Activated CD8-positive, alpha-beta T cell treated with anti-CD3 and anti-CD28 coated beads for 36 hours (primary cell): ENCODE results near the gene CXorf58. TPM values are rescaled to one million over a fixed set of nuclear protein-coding genes. Genes with fewer than 3 reads are reported as not detected.

Source experiments
- ATAC-seq: fragments of 200-7000 bp; cut with Tn5 transposase; one replicate; pipeline ENCODE4 v1.10.0; 2021; ENCODE audit warnings: mild to moderate bottlenecking, moderate library complexity
- CTCF ChIA-PET: fragments of 350-600 bp; sonication (Branson Sonifier 250); formaldehyde crosslinking; loops from one replicate; lab custom pipeline; 2021; ENCODE audit warnings: antibody characterized with exemption; lab: Charles Lee
- POLR2A ChIA-PET: fragments of 350-600 bp; sonication (Branson Sonifier 250); formaldehyde crosslinking; loops from one replicate; lab custom pipeline; 2021; ENCODE audit warnings: antibody characterized with exemption; lab: Charles Lee
- DNase-seq: peaks from one replicate; pipeline ENCODE4 v3.0.0-alpha.2; 2020
- H3K27ac Mint-ChIP-seq: one replicate; pipeline ENCODE4 v1.8.0; 2021; ENCODE audit warnings: mild to moderate bottlenecking, mixed read lengths
- H3K27me3 Mint-ChIP-seq: one replicate; pipeline ENCODE4 v1.8.0; 2021; ENCODE audit warnings: mixed read lengths
- H3K36me3 Mint-ChIP-seq: one replicate; pipeline ENCODE4 v1.8.0; 2021; ENCODE audit warnings: low read depth, mixed read lengths
- H3K4me1 Mint-ChIP-seq: one replicate; pipeline ENCODE4 v1.8.0; 2021; ENCODE audit warnings: low read depth, mixed read lengths
- H3K4me3 Mint-ChIP-seq: one replicate; pipeline ENCODE4 v1.8.0; 2021; ENCODE audit warnings: mild to moderate bottlenecking, moderate library complexity, mixed read lengths
- H3K9me3 Mint-ChIP-seq: one replicate; pipeline ENCODE4 v1.8.0; 2021; ENCODE audit warnings: mixed read lengths
- intact Hi-C: fragments of 100-400 bp; cut with micrococcal nuclease; formaldehyde crosslinking; loops from one replicate; pipeline ENCODE4 v1.10.0; 2022
- total RNA-seq, 2 experiments: library from RNA; stranded (reverse); gene quantifications; one replicate each; pipeline ENCODE4 v1.2.3, GENCODE V29; 2021
- TF ChIP-seq, protein P1 (sequence below): fragments of 200-600 bp; IDR thresholded peaks from one replicate; pipeline ENCODE4 v1.8.0; 2022; ENCODE audit warnings: antibody characterized with exemption, mild to moderate bottlenecking

Gene CXorf58
- total RNA-seq, 2 experiments from 2014 or later, result 0.14 TPM; not detected in 1

DNA sequence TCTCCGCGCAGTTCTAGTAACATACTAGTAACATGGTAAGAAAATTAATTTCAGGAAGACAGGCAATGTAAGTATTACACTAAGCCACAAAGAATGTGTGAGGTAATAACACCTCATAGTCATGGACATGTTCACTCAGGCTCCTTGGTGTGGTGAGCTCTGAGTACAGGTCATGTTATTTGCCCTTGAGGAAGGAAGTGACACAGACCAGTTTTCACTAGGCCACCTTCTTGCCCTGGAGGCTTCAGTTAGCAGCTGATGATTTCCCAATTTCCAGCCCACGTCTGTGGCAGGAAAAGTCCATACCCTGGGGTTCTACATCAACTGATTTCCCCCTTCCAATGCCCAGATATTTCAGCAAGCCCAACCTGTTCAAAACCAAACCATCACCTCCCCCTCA lies 6.7 kb upstream of the CXorf58 start:
- ChIA-PET CTCF (interaction anchor here (0.6 to 4.6 kb wide), 23 partner anchors 11 to 233 kb away, joined by 3 to 79 read pairs (median 8); partner anchors contain the start of genes EIF2S3, KLHL15, PRDX4 and SAT1), POLR2A (interaction anchor here (1.4 to 2.2 kb wide), 3 partner anchors 118 to 201 kb away, joined by 3 to 8 read pairs (median 4); partner anchors contain the start of genes ACOT9 and SAT1)
- DNase-seq (no peak), ATAC-seq (peak; percentile 53)
- TF ChIP-seq, protein P1, sequence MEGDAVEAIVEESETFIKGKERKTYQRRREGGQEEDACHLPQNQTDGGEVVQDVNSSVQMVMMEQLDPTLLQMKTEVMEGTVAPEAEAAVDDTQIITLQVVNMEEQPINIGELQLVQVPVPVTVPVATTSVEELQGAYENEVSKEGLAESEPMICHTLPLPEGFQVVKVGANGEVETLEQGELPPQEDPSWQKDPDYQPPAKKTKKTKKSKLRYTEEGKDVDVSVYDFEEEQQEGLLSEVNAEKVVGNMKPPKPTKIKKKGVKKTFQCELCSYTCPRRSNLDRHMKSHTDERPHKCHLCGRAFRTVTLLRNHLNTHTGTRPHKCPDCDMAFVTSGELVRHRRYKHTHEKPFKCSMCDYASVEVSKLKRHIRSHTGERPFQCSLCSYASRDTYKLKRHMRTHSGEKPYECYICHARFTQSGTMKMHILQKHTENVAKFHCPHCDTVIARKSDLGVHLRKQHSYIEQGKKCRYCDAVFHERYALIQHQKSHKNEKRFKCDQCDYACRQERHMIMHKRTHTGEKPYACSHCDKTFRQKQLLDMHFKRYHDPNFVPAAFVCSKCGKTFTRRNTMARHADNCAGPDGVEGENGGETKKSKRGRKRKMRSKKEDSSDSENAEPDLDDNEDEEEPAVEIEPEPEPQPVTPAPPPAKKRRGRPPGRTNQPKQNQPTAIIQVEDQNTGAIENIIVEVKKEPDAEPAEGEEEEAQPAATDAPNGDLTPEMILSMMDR, result no peak
- Mint-ChIP-seq H3K36me3 (no peaks in the 10 kb centered on the region), H3K4me3 (no peak overlapping the region), H3K27me3 (no peaks in the 10 kb centered on the region), H3K9me3 (no peaks in the 10 kb centered on the region), H3K4me1 (peaks cover 4% of the 10 kb centered on the region), H3K27ac (no peak overlapping the region)
- intact Hi-C loops, result loop anchor here (10.0 kb wide), 2 partner anchors 124 to 154 kb away; partner anchors contain the start of genes EIF2S3 and KLHL15

DNA sequence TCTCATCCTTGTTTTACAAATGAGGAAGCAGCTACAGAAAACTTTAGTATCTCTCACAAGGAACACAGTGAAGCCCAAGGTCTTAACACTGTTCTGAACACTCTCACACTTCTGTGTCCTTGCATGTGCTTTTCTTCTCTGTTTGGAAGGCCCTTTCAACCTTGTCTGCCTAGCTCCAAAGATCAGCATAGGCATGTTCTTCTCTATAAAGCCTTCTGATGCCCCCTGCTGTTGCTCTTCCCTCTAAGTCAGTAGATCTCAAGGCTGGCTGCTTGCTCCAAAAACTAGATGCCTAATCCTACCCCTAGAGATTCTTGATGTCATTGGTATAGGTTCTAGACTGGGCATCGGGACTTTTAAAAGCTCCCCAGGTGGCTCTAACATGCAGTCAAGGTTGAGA lies 6.0 kb upstream of the CXorf58 start:
- intact Hi-C loops, result loop anchor here (2.0 to 10.0 kb wide), 4 partner anchors 119 to 207 kb away; partner anchors contain the start of genes EIF2S3, KLHL15 and SAT1
- ChIA-PET CTCF (interaction anchor here (0.6 to 4.6 kb wide), 48 partner anchors 10 to 234 kb away, joined by 3 to 79 read pairs (median 4); partner anchors contain the start of genes ACOT9, EIF2S3, KLHL15 and PRDX4), POLR2A (interaction anchor here (1.3 to 2.2 kb wide), 4 partner anchors 119 to 202 kb away, joined by 3 to 8 read pairs (median 4); partner anchors contain the start of genes ACOT9 and SAT1)
- ATAC-seq (peak; percentile 81), DNase-seq (peak; percentile 63)
- Mint-ChIP-seq H3K9me3 (no peaks in the 10 kb centered on the region), H3K27me3 (no peaks in the 10 kb centered on the region), H3K27ac (no peak overlapping the region), H3K36me3 (no peaks in the 10 kb centered on the region), H3K4me1 (peaks cover 9% of the 10 kb centered on the region), H3K4me3 (no peak overlapping the region)
- TF ChIP-seq, protein P1, result no peak

DNA sequence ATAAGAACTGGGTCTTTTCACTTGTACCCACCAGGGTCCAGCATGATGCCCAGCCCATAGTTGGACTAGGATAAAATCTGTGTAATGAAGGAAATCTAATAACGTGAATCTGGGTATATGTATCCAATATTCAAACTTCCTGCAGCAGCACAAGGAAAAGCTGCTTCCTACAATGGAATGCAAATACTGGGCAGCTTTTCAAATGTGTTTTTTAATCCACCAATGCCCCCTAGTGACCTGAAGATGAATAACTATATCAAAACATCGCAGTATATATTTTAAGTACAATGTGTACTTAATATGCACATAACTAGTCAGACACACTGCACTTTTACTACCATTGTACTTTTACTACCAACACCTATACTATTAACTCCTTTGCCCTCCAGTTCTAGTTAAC lies 5.4 kb upstream of the CXorf58 start:
- ChIA-PET POLR2A (interaction anchor here (1.3 to 2.2 kb wide), 4 partner anchors 119 to 202 kb away, joined by 3 to 8 read pairs (median 4); partner anchors contain the start of genes ACOT9 and SAT1), CTCF (interaction anchor here (0.7 to 4.6 kb wide), 40 partner anchors 9 to 235 kb away, joined by 3 to 79 read pairs (median 6); partner anchors contain the start of genes ACOT9, EIF2S3, KLHL15 and PRDX4)
- H3K27me3 Mint-ChIP-seq, result no peaks in the 10 kb centered on the region
- TF ChIP-seq, protein P1, result peak; percentile 58
- H3K4me1 Mint-ChIP-seq, result peaks cover 9% of the 10 kb centered on the region
- intact Hi-C loops, result loop anchor here (2.0 to 10.0 kb wide), 4 partner anchors 120 to 208 kb away; partner anchors contain the start of genes EIF2S3, KLHL15 and SAT1
- H3K4me3 Mint-ChIP-seq, result no peak overlapping the region
- ATAC-seq (peak; percentile 34), DNase-seq (no peak)
- H3K36me3 Mint-ChIP-seq, result no peaks in the 10 kb centered on the region
- no peaks in the 10 kb centered on the region for H3K9me3 Mint-ChIP-seq
- no peak overlapping the region for H3K27ac Mint-ChIP-seq

DNA sequence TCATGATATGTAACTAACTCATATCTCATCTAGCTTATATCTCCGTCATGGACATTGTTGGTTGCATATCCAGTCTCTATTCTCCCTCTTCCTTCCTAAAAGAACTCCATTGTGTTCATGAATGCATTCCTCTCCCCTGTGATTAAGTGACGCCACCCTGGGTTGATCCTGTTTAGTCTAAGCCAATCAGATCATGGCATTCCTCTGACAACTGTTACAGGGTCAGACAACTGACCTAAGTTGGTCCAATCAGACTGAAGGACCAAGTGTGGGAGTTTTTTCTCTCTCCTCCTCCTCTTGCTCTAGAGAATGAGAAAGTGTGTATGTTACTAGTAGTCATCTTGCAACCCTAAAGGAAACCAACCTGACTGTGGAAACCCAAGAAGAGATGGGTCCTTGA lies 3.7 kb upstream of the CXorf58 start:
- intact Hi-C loops, result loop anchor here (10.0 kb wide), 2 partner anchors 121 to 151 kb away; partner anchors contain the start of genes EIF2S3 and KLHL15
- no peaks in the 10 kb centered on the region for H3K9me3 Mint-ChIP-seq
- no peaks in the 10 kb centered on the region for H3K27me3 Mint-ChIP-seq
- DNase-seq, result no peak
- ATAC-seq, result no peak
- TF ChIP-seq, protein P1, result no peak
- H3K4me1 Mint-ChIP-seq, result peaks cover 18% of the 10 kb centered on the region
- H3K27ac Mint-ChIP-seq, result no peak overlapping the region
- no peaks in the 10 kb centered on the region for H3K36me3 Mint-ChIP-seq
- no peak overlapping the region for H3K4me3 Mint-ChIP-seq
- ChIA-PET POLR2A (no interaction called here), CTCF (interaction anchor here (1.0 to 4.6 kb wide), 2 partner anchors 151 to 214 kb away, joined by 3 to 79 read pairs; partner anchors contain the start of gene EIF2S3)
